Gastrocnemius medialis (tissue), 4 donors: ENCODE measurements around the gene SFRP4. TPM values are rescaled to one million over a fixed set of nuclear protein-coding genes. Genes with fewer than 3 reads are reported as not detected.
A peak's percentile ranks its signal among the peaks of the same experiment; 100 is the strongest.
"Not testable (repeated sequence)": the region's sequence is repeated elsewhere in the genome, so short reads cannot be mapped to it uniquely, and the experiment has no call there.

Experiments
- ATAC-seq, 2 donors: fragments of 150-250 bp; one replicate each; pipeline ENCODE4 v1.9.1; 2016
- DNase-seq, 2 donors: peaks; one replicate each; pipeline ENCODE4 v3.0.0-alpha.2; 2019
- H3K27ac ChIP-seq, 4 donors: fragments of 200-600 bp; sonication (generic); 1 replicate in 1 of 4; 2 replicates in 3 of 4; pipeline ENCODE4 v1.5.1; 2016 to 2018; ENCODE audit warnings: mild to moderate bottlenecking in 2 of 4, moderate library complexity in 1 of 4
- H3K27me3 ChIP-seq, 3 donors: fragments of 200-600 bp; sonication (generic) in 2 of 3; 1 replicate in 1 of 3; 2 replicates in 2 of 3; pipeline versions ENCODE4 v1.5.1 to v1.6.0; 2016 to 2019; ENCODE audit warnings: mild to moderate bottlenecking in 1 of 3, moderate library complexity in 1 of 3
- H3K36me3 ChIP-seq, 2 donors: fragments of 200-600 bp; sonication (generic) in 1 of 2; one replicate each; pipeline ENCODE4 v1.5.1; 2017 to 2018
- H3K4me1 ChIP-seq, 2 donors: fragments of 200-600 bp; sonication (generic) in 1 of 2; one replicate each; pipeline ENCODE4 v1.5.1; 2016 to 2017; ENCODE audit warnings: mild to moderate bottlenecking in 2 of 2
- H3K4me3 ChIP-seq, 4 donors: fragments of 200-600 bp; sonication (generic) in 3 of 4; 1 replicate in 1 of 4; 2 replicates in 3 of 4; pipeline ENCODE4 v1.5.1; 2016 to 2019; ENCODE audit warnings: mild to moderate bottlenecking in 2 of 4
- H3K9me3 ChIP-seq, 3 donors: fragments of 200-600 bp; sonication (generic) in 2 of 3; 1 replicate in 1 of 3; 2 replicates in 2 of 3; pipeline ENCODE4 v1.5.1; 2016 to 2019
- POLR2A ChIP-seq, 2 donors: fragments of 450-650 bp; IDR thresholded peaks; one replicate each; pipeline ENCODE4 v1.6.1; 2017; ENCODE audit warnings: antibody characterized with exemption in 2 of 2, mild to moderate bottlenecking in 2 of 2, moderate library complexity in 2 of 2
- in situ Hi-C, 4 donors: fragments of 200-750 bp; cut with MboI; loops; one replicate each; pipeline versions ENCODE4 v1.15.0 to v1.8.0; 2017; ENCODE audit warnings: low sequenced_read_pairs in 4 of 4
- intact Hi-C: fragments of 100-400 bp; cut with DNase I; formaldehyde crosslinking; loops from one replicate; pipeline ENCODE4 v1.15.1; 2023; ENCODE audit warnings: low total_unique reads
- total RNA-seq, 4 donors: library from RNA; depleted of rRNA; stranded (reverse); fragments of >200 nt; gene quantifications; one replicate each; pipeline versions ENCODE4 v1.1.0 to v1.2.3, GENCODE V29; 2016
- TF ChIP-seq, protein P1 (sequence below), 5 experiments: fragments of 450-650 bp in 3 of 5; fragments of 200-600 bp in 2 of 5; sonication (generic) in 2 of 5; IDR thresholded peaks in 4 of 5; conservative IDR thresholded peaks in 1 of 5; 1 replicate in 4 of 5; 2 replicates in 1 of 5; pipeline ENCODE4 v1.5.1; 2016 to 2019; ENCODE audit warnings: antibody characterized with exemption in 5 of 5, mild to moderate bottlenecking in 3 of 5, moderate library complexity in 3 of 5

SFRP4 gene
- total RNA-seq, 4 donors from 2014 or later: 0.24 to 0.98 (median 0.71) TPM; not detected in 1

GRCh38 chr7:37957221-37957970 is 40.8 kb upstream of the SFRP4 start:
- intact Hi-C loops: no loop called here
- no peak for ATAC-seq

DNA sequence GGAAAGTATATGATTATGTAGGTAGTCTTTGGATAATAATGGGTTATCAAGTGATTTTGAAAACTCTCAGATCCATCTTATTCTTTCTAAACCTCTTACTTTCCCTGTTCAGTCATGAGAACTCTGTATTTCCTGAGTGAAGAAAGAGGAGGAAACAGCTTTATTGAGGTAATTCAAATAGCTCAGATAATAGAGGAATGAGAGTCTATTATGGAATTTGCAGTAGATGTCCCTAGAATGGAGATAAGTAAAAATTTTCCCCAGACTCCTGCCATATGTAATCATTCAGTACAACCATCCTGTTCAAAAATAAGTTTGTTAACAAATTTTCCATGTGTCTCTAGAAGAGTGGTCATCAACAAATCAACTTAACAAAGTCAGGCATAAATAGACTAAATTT is 40.2 kb upstream of the SFRP4 start:
- Histone ChIP-seq H3K4me3 (no peak overlapping the region), H3K27me3 (no peaks in the 10 kb centered on the region), H3K4me1 (no peaks in the 10 kb centered on the region), H3K27ac (no peak overlapping the region), H3K9me3 (no peaks in the 10 kb centered on the region), H3K36me3 (no peaks in the 10 kb centered on the region)
- ATAC-seq: no peak
- TF ChIP-seq, protein P1, sequence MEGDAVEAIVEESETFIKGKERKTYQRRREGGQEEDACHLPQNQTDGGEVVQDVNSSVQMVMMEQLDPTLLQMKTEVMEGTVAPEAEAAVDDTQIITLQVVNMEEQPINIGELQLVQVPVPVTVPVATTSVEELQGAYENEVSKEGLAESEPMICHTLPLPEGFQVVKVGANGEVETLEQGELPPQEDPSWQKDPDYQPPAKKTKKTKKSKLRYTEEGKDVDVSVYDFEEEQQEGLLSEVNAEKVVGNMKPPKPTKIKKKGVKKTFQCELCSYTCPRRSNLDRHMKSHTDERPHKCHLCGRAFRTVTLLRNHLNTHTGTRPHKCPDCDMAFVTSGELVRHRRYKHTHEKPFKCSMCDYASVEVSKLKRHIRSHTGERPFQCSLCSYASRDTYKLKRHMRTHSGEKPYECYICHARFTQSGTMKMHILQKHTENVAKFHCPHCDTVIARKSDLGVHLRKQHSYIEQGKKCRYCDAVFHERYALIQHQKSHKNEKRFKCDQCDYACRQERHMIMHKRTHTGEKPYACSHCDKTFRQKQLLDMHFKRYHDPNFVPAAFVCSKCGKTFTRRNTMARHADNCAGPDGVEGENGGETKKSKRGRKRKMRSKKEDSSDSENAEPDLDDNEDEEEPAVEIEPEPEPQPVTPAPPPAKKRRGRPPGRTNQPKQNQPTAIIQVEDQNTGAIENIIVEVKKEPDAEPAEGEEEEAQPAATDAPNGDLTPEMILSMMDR (IDR thresholded peaks at IDR 0.05 in 4 of 5, conservative IDR thresholded peaks at IDR 0.05 in 1 of 5): no peak
- no peak for TF ChIP-seq POLR2A (IDR thresholded peaks at IDR 0.05)
- intact Hi-C loops: no loop called here
- in situ Hi-C loops: no loop called here
- no peak for DNase-seq

More at GRCh38 chr7:37957221-37957970, 40.8 kb upstream of the SFRP4 start:
- TF ChIP-seq POLR2A (IDR thresholded peaks at IDR 0.05): no peak
- TF ChIP-seq, protein P1 (IDR thresholded peaks at IDR 0.05 in 4 of 5, conservative IDR thresholded peaks at IDR 0.05 in 1 of 5): no peak
- in situ Hi-C loops: no loop called here
- H3K4me1 ChIP-seq: no peaks in the 10 kb centered on the region
- no peak overlapping the region for H3K27ac ChIP-seq
- no peaks in the 10 kb centered on the region for H3K36me3 ChIP-seq
- H3K9me3 ChIP-seq: no peaks in the 10 kb centered on the region
- DNase-seq: no peak
- no peak overlapping the region for H3K4me3 ChIP-seq
- H3K27me3 ChIP-seq: no peaks in the 10 kb centered on the region

- H3K9me3 ChIP-seq, in situ Hi-C loops, H3K27ac ChIP-seq, DNase-seq, H3K36me3 ChIP-seq, H3K4me1 ChIP-seq, intact Hi-C loops, ATAC-seq, H3K4me3 ChIP-seq, H3K27me3 ChIP-seq: not testable (repeated sequence)
These were observed 37.6 kb upstream of the SFRP4 start for GRCh38 chr7:37954217-37954616.

- H3K4me1 ChIP-seq: peaks cover 8% of the 10 kb centered on the region in 2 donors
- DNase-seq: no peak
- no peak overlapping the region for H3K27ac ChIP-seq
- TF ChIP-seq, protein P1 (IDR thresholded peaks at IDR 0.05 in 4 of 5, conservative IDR thresholded peaks at IDR 0.05 in 1 of 5): no peak
- no peak for TF ChIP-seq POLR2A (IDR thresholded peaks at IDR 0.05)
- no peaks in the 10 kb centered on the region for H3K27me3 ChIP-seq
- H3K9me3 ChIP-seq: no peaks in the 10 kb centered on the region
- H3K36me3 ChIP-seq: peaks cover 0 to 8% of the 10 kb centered on the region in 2 donors
- in situ Hi-C loops (no loop called here), intact Hi-C loops (no loop called here)
- ATAC-seq: no peak
- H3K4me3 ChIP-seq: no peak overlapping the region
These were observed 35.6 kb upstream of the SFRP4 start for GRCh38 chr7:37952240-37952639.

DNA sequence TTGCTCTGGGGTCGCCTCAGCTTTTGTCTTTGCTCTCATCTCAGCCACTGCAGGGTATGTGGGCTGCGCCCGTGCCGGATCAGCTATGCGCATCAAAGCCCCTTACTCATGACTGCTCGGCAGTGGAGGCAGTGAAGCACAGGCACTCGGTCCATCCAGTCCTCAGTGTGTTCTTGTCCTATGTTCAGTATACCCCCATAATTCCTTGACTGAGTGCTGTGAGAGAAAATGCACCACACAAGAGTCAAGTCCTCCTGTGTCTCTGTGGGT is 31.3 kb upstream of the SFRP4 start:
- peaks cover 0 to 8% of the 10 kb centered on the region in 2 donors for H3K36me3 ChIP-seq
- ATAC-seq: no peak
- no peak for TF ChIP-seq POLR2A (IDR thresholded peaks at IDR 0.05)
- TF ChIP-seq, protein P1 (IDR thresholded peaks at IDR 0.05 in 4 of 5, conservative IDR thresholded peaks at IDR 0.05 in 1 of 5): no peak
- H3K9me3 ChIP-seq: no peaks in the 10 kb centered on the region
- peak overlapping the region in 1 of 4 donors; percentile 29 for H3K27ac ChIP-seq
- H3K4me1 ChIP-seq: peaks cover 33% of the 10 kb centered on the region in 2 donors
- intact Hi-C loops: no loop called here
- H3K27me3 ChIP-seq: no peaks in the 10 kb centered on the region
- DNase-seq: no peak
- H3K4me3 ChIP-seq: no peak overlapping the region
- in situ Hi-C loops: no loop called here
